Measurements from ENCODE around the gene KIF9. TPM values are rescaled to one million over a fixed set of nuclear protein-coding genes. Genes with fewer than 3 reads are reported as not detected.

KIF9 gene
- total and polyA plus RNA-seq, 2 of the 8 experiments (the other 6 are each of a cell fraction or from before 2014, with no cell fraction given), result 5.0 to 8.0 TPM

DNA sequence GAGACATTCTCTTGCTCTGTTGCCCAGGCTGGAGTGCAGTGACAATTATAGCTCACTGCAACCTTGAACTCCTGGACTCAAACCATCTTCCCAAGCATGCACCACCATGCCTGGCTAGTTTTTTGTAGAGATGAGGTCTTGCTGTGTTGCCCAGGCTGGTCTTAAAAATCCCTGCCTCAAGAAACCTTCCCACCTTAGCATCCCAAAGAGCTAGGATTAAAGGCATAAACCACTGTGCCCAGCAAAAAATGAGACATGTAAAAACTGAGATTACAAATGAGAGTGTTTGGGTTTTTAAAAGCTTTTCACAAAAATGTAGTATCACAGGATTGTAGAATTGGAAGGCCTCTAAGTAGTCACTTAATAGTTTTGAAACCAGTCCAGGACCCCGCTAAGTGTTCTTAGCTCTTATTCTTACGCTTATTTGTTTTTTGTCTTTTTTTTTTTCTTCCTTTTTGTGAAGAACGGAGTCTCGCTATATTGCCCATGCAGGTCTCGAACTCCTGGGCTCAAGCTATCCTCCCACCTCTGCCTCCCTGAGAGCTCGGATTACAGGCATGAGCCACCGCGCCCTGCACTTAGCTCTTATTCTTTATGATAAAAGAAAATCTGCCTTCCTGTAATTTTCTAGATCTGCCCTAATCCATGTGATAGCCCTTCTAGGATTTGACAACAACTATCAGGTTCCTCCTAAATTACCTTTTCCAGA is 31.6 kb upstream of the KIF9 start (continued):
- TF ChIP-seq PHF8 (conservative IDR thresholded peaks at IDR 0.05; ENCODE audit: low read depth, low read length) (no peak), E2F6 (IDR thresholded peaks at IDR 0.05) (no peak), EP300 (IDR thresholded peaks at IDR 0.05; ENCODE audit: borderline replicate concordance in 1 of 2, low read depth in 2 of 2, low read length in 2 of 2) (no peak)
